ENCODE measurements around the gene HSD17B10. TPM values are rescaled to one million over a fixed set of nuclear protein-coding genes. Genes with fewer than 3 reads are reported as not detected.

The HSD17B10 gene
- total RNA-seq, 1 experiment from 2014 or later: 127 TPM

DNA sequence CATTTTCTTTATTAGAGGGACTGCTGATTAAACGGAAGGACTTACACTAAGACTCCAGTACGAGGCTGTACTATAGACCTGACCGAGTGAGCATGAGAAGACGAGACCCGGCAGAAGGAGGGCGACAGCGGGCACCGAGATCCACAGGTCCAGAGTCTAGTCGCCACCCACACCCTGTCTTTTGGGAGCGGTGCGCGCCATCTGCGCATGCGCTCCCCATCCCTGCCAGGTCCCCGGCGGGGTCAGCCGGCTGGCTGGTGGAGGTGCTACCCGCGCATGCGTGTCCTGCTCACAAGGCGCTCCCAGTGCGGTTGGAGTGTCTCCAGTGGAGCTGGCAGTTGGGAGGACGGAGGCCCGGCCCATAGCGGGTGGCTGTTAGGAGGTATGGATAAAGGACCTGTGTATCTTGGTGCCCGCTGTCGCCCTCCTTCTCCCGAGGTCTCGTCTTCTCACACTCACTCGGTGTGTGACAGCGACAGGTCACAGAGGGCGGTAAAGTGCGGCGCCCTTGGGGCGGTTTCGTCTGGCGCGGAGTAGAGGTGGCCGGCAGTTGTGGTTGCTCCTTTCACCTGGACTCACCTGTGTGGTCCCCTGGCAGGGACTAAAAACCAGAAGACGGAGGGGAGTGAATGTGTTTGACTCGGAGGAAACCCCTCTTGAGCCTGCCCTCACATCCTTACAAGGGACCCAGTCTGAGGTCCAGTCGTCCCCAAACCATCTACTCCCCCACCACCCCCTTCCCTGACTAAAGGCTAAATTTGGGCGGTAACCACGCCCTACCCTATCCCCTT lies 7.6 kb upstream of the HSD17B10 start:
- no TSS peak for BruUV-seq (replicated peaks)
- H3K4me3 Mint-ChIP-seq (ENCODE audit: low read depth, unreplicated experiment): peak overlapping the region; percentile 70
- CTCF ChIA-PET: interaction anchor here (1.4 kb wide), 1 partner anchor 127 kb away, joined by 3 read pairs; no protein-coding TSS in a partner anchor

DNA sequence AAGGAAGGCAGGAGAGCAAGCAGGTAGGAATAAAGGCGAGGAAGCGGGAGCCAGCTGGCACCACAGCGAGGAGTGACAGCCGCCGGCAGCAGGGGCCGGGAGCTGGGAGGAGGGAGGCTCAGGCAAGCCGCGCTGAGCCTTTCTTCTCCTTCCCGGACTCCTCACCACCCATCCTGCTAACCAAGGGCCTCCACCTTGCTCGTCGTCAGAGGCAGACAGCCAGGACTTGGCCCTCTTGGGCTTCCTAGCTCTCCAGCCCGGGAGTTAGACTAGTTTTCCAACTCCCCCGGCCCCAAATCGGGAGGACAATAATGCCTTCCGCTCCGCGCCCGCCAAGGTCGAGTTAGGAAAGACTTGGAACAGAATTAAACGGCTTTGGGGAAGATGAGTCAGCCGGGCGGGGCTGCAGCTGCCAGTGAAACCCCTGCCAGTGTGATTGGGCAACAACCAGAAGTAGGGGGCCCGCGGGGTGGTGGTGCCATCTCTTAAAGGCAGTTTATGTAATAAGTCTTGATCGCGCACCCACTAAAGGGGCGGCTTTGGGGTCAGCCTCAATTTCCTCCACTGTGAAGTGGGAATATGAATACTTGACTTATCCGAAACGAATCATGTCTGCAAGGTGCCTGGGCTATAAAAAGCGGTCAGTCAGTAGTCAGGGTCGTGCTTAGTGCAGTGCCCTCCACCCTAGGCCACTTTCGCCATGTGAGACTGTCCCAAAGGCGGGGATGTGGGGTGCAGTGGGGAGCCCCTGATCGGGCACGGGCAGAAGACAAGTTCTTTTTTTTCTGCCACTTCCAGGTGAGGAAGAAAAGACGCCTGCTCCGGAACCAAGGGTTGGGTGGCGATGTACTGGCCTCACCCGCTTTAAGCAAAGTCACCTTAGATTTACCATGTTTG lies 6.7 kb upstream of the HSD17B10 start:
- Mint-ChIP-seq H3K9me3 (ENCODE audit: low read depth, unreplicated experiment) (no peaks in the 10 kb centered on the region), H3K27me3 (ENCODE audit: unreplicated experiment) (peaks cover 18% of the 10 kb centered on the region), H3K27ac (ENCODE audit: unreplicated experiment) (peak overlapping the region; percentile 44), H3K4me3 (ENCODE audit: low read depth, unreplicated experiment) (peak overlapping the region; percentile 70), H3K36me3 (ENCODE audit: insufficient read depth, unreplicated experiment) (peaks cover 25% of the 10 kb centered on the region), H3K4me1 (ENCODE audit: low read depth, unreplicated experiment) (peaks cover 9% of the 10 kb centered on the region)
- peak; percentile 29 for DNase-seq
- CTCF ChIA-PET: interaction anchor here (1.4 kb wide), 1 partner anchor 126 kb away, joined by 3 read pairs; no protein-coding TSS in a partner anchor
- intact Hi-C loops (cut with micrococcal nuclease; ENCODE audit: unreplicated experiment): no loop called here
- BruUV-seq (replicated peaks): no TSS peak
- TF ChIP-seq, protein P1, sequence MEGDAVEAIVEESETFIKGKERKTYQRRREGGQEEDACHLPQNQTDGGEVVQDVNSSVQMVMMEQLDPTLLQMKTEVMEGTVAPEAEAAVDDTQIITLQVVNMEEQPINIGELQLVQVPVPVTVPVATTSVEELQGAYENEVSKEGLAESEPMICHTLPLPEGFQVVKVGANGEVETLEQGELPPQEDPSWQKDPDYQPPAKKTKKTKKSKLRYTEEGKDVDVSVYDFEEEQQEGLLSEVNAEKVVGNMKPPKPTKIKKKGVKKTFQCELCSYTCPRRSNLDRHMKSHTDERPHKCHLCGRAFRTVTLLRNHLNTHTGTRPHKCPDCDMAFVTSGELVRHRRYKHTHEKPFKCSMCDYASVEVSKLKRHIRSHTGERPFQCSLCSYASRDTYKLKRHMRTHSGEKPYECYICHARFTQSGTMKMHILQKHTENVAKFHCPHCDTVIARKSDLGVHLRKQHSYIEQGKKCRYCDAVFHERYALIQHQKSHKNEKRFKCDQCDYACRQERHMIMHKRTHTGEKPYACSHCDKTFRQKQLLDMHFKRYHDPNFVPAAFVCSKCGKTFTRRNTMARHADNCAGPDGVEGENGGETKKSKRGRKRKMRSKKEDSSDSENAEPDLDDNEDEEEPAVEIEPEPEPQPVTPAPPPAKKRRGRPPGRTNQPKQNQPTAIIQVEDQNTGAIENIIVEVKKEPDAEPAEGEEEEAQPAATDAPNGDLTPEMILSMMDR (IDR thresholded peaks at IDR 0.05; ENCODE audit: unreplicated experiment): no peak

More for the DNA sequence above, 7.6 kb upstream of the HSD17B10 start:
- Mint-ChIP-seq H3K27ac (ENCODE audit: unreplicated experiment) (peak overlapping the region; percentile 44), H3K4me1 (ENCODE audit: low read depth, unreplicated experiment) (peaks cover 9% of the 10 kb centered on the region), H3K36me3 (ENCODE audit: insufficient read depth, unreplicated experiment) (peaks cover 19% of the 10 kb centered on the region), H3K9me3 (ENCODE audit: low read depth, unreplicated experiment) (no peaks in the 10 kb centered on the region), H3K27me3 (ENCODE audit: unreplicated experiment) (peaks cover 18% of the 10 kb centered on the region)
- TF ChIP-seq, protein P1 (IDR thresholded peaks at IDR 0.05; ENCODE audit: unreplicated experiment): no peak
- DNase-seq: peak; percentile 87
- intact Hi-C loops (cut with micrococcal nuclease; ENCODE audit: unreplicated experiment): no loop called here

DNA sequence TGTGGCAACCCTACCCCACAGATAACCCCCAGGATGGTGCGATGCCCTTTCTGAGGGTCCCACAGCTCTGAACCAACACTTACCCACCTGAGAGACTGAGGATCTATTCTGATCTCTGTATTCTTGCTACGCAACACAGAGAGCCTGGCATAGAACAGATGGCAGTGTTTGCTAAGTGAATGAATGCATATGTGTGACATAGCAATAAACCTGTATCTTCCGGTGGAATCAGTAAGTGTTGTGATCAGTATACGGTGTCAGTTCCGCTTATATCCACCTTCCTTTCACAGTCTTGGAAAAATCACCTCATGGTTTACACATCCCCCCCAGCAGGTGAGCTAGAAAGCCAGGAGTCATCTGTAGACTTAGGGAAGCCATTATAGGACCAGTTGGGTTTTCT lies 5.9 kb upstream of the HSD17B10 start:
- Mint-ChIP-seq H3K4me3 (ENCODE audit: low read depth, unreplicated experiment) (peak overlapping the region; percentile 70), H3K36me3 (ENCODE audit: insufficient read depth, unreplicated experiment) (peaks cover 25% of the 10 kb centered on the region), H3K27me3 (ENCODE audit: unreplicated experiment) (peaks cover 18% of the 10 kb centered on the region), H3K27ac (ENCODE audit: unreplicated experiment) (peak overlapping the region; percentile 44), H3K9me3 (ENCODE audit: low read depth, unreplicated experiment) (no peaks in the 10 kb centered on the region), H3K4me1 (ENCODE audit: low read depth, unreplicated experiment) (peaks cover 9% of the 10 kb centered on the region)
- TF ChIP-seq, protein P1 (IDR thresholded peaks at IDR 0.05; ENCODE audit: unreplicated experiment): no peak
- no peak for DNase-seq
- CTCF ChIA-PET: no interaction called here
- intact Hi-C loops (cut with micrococcal nuclease; ENCODE audit: unreplicated experiment): no loop called here
- no TSS peak for BruUV-seq (replicated peaks)

DNA sequence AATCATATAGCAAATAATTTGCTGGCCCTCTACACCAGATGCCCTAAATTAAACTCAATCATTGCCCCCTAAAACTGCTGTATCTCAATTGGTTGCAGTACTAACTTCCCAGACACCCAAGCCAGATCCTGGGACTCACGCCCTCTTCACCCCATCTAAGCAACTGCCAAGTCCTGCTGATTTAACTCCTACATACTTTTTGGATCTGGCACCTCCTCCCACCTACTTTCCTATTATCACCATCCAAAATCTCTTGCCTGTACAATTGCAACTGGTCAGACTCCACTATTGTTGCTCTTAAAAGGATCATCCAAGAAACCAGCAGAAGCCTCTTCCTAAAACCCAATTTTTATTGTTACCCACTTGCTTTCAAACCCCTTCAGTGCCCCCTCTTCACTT lies 4.7 kb upstream of the HSD17B10 start:
- intact Hi-C loops (cut with micrococcal nuclease; ENCODE audit: unreplicated experiment): no loop called here
- Mint-ChIP-seq H3K4me3 (ENCODE audit: low read depth, unreplicated experiment) (no peak overlapping the region), H3K4me1 (ENCODE audit: low read depth, unreplicated experiment) (peaks cover 18% of the 10 kb centered on the region), H3K9me3 (ENCODE audit: low read depth, unreplicated experiment) (no peaks in the 10 kb centered on the region), H3K27ac (ENCODE audit: unreplicated experiment) (no peak overlapping the region), H3K36me3 (ENCODE audit: insufficient read depth, unreplicated experiment) (peaks cover 36% of the 10 kb centered on the region), H3K27me3 (ENCODE audit: unreplicated experiment) (peaks cover 18% of the 10 kb centered on the region)
- TF ChIP-seq, protein P1 (IDR thresholded peaks at IDR 0.05; ENCODE audit: unreplicated experiment): no peak
- DNase-seq: no peak
- CTCF ChIA-PET: no interaction called here
- BruUV-seq (replicated peaks): no TSS peak
